ENCODE data around the gene ENAM. TPM values are rescaled to one million over a fixed set of nuclear protein-coding genes. Genes with fewer than 3 reads are reported as not detected.
A peak's percentile ranks its signal among the peaks of the same experiment; 100 is the strongest.

ENAM gene
- polyA plus RNA-seq, 1 of the 3 experiments (the other 2 are of a cell fraction): 0.20 TPM

- peak overlapping the region; percentile 17; the same call in 1 of the 2 replicates for H3K9ac ChIP-seq
- WGBS (ENCODE audit: low lambda C conversion rate): 1% methylated on average over 4 of the region's 4 CpGs
- ChIA-PET POLR2A (no interaction called here), CTCF (interaction anchor here (0.6 to 2.1 kb wide), 41 partner anchors 9 to 1067 kb away, joined by 3 to 12 read pairs (median 4); partner anchors contain the start of genes ENAM, JCHAIN and UTP3)
- no peaks in the 10 kb centered on the region for H3K4me1 ChIP-seq (ENCODE audit: control insufficient read depth in 1 of 2, insufficient read depth in 2 of 2, low read depth in 1 of 2, low read length in 1 of 2)
- H2AFZ ChIP-seq (ENCODE audit: low read depth): peak overlapping the region; percentile 75
- no peaks in the 10 kb centered on the region for H3K79me2 ChIP-seq (ENCODE audit: insufficient read depth)
- H3K9me2 ChIP-seq: no peaks in the 10 kb centered on the region
- DNase-seq: peak; percentile 24
- peak overlapping the region; percentile 25 to 40; a peak in 3 of 4 replicates for H3K4me3 ChIP-seq (ENCODE audit: low read depth in 2 of 2, low read length in 1 of 2)
- no peaks in the 10 kb centered on the region for H4K20me1 ChIP-seq (ENCODE audit: insufficient read depth)
- H3K9me3 ChIP-seq: no peaks in the 10 kb centered on the region
- H3F3A ChIP-seq (replicated peaks; ENCODE audit: insufficient read depth): peaks cover 4% of the 10 kb centered on the region
- H3K27ac ChIP-seq (ENCODE audit: low read depth in 2 of 2, low read length in 1 of 2): no peak overlapping the region
- no peaks in the 10 kb centered on the region for H3K36me3 ChIP-seq (replicated peaks in 1 of 2; ENCODE audit: control insufficient read depth in 1 of 2, insufficient read depth in 2 of 2, low read length in 1 of 2)
- peak; percentile 76 for TF ChIP-seq CTCF (IDR thresholded peaks at IDR 0.05)
- peak; percentile 74 for TF ChIP-seq RAD21 (IDR thresholded peaks at IDR 0.05; ENCODE audit: low read length)
- TF ChIP-seq SMC3 (IDR thresholded peaks at IDR 0.05; ENCODE audit: low read depth, low read length): peak; percentile 39
- no peak for TF ChIP-seq ELF1 (IDR thresholded peaks at IDR 0.05)
- TF ChIP-seq RCOR1 (IDR thresholded peaks at IDR 0.05; ENCODE audit: low read length): no peak
- H3K4me2 ChIP-seq: peak overlapping the region; percentile 68
- no peaks in the 10 kb centered on the region; the same call in 1 of the 2 replicates for H3K27me3 ChIP-seq (ENCODE audit: insufficient read depth)
Measured at GRCh38 chr4:70651864-70652506, 23.4 kb downstream of the ENAM start.

- Histone ChIP-seq H4K20me1 (ENCODE audit: insufficient read depth) (no peaks in the 10 kb centered on the region), H3K27me3 (ENCODE audit: insufficient read depth) (no peaks in the 10 kb centered on the region; the same call in 1 of the 2 replicates), H3K4me2 (no peak overlapping the region), H3K9me3 (no peaks in the 10 kb centered on the region), H2AFZ (ENCODE audit: low read depth) (no peak overlapping the region), H3K9me2 (no peaks in the 10 kb centered on the region), H3K36me3 (replicated peaks in 1 of 2; ENCODE audit: control insufficient read depth in 1 of 2, insufficient read depth in 2 of 2, low read length in 1 of 2) (no peaks in the 10 kb centered on the region), H3K79me2 (ENCODE audit: insufficient read depth) (no peaks in the 10 kb centered on the region), H3F3A (replicated peaks; ENCODE audit: insufficient read depth) (peaks cover 4% of the 10 kb centered on the region), H3K27ac (ENCODE audit: low read depth in 2 of 2, low read length in 1 of 2) (no peak overlapping the region), H3K4me1 (ENCODE audit: control insufficient read depth in 1 of 2, insufficient read depth in 2 of 2, low read depth in 1 of 2, low read length in 1 of 2) (no peaks in the 10 kb centered on the region), H3K4me3 (ENCODE audit: low read depth in 2 of 2, low read length in 1 of 2) (no peak overlapping the region), H3K9ac (no peak overlapping the region)
- 17% methylated on average over 5 of the region's 5 CpGs for WGBS (ENCODE audit: low lambda C conversion rate)
- no peak for DNase-seq
- CTCF ChIA-PET: no interaction called here
- POLR2A ChIA-PET: no interaction called here
- TF ChIP-seq TEAD4 (IDR thresholded peaks at IDR 0.05; ENCODE audit: borderline replicate concordance, insufficient read depth) (no peak), MAX (IDR thresholded peaks at IDR 0.05; ENCODE audit: low read depth) (no peak), NFIC (IDR thresholded peaks at IDR 0.05; ENCODE audit: borderline replicate concordance) (no peak)
Measured at GRCh38 chr4:70654605-70655011, 26.1 kb downstream of the ENAM start.

- ChIA-PET CTCF (interaction anchor here (1.3 kb wide), 1 partner anchor 30 kb away, joined by 3 read pairs; no protein-coding TSS in a partner anchor), POLR2A (no interaction called here)
- H3K79me2 ChIP-seq (ENCODE audit: insufficient read depth): no peaks in the 10 kb centered on the region
- no peak overlapping the region for H3K4me2 ChIP-seq
- no peaks in the 10 kb centered on the region for H4K20me1 ChIP-seq (ENCODE audit: insufficient read depth)
- 34% methylated on average over 5 of the region's 5 CpGs for WGBS (ENCODE audit: low lambda C conversion rate)
- no peak overlapping the region for H3K9ac ChIP-seq
- no peak for DNase-seq
- no peaks in the 10 kb centered on the region for H3K36me3 ChIP-seq (replicated peaks in 1 of 2; ENCODE audit: control insufficient read depth in 1 of 2, insufficient read depth in 2 of 2, low read length in 1 of 2)
- H3K4me1 ChIP-seq (ENCODE audit: control insufficient read depth in 1 of 2, insufficient read depth in 2 of 2, low read depth in 1 of 2, low read length in 1 of 2): no peaks in the 10 kb centered on the region
- H3K9me2 ChIP-seq: no peaks in the 10 kb centered on the region
- H3K4me3 ChIP-seq (ENCODE audit: low read depth in 2 of 2, low read length in 1 of 2): no peak overlapping the region
- TF ChIP-seq USF1 (IDR thresholded peaks at IDR 0.05; ENCODE audit: borderline replicate concordance, low read depth) (no peak), GABPA (IDR thresholded peaks at IDR 0.05; ENCODE audit: low read depth) (no peak), EZH2phosphoT487 (IDR thresholded peaks at IDR 0.05; ENCODE audit: borderline replicate concordance, low read depth) (no peak), RXRA (IDR thresholded peaks at IDR 0.05; ENCODE audit: borderline replicate concordance, low read depth) (no peak), CHD2 (IDR thresholded peaks at IDR 0.05; ENCODE audit: low read length, partially characterized antibody) (no peak), TEAD4 (IDR thresholded peaks at IDR 0.05; ENCODE audit: borderline replicate concordance, insufficient read depth) (no peak), FOXJ3 (CRISPR knock-in tag; IDR thresholded peaks at IDR 0.05) (no peak), NFIC (IDR thresholded peaks at IDR 0.05; ENCODE audit: borderline replicate concordance) (no peak)
- H3F3A ChIP-seq (replicated peaks; ENCODE audit: insufficient read depth): no peaks in the 10 kb centered on the region
- H3K27me3 ChIP-seq (ENCODE audit: insufficient read depth): no peaks in the 10 kb centered on the region; the same call in 1 of the 2 replicates
- no peak overlapping the region for H2AFZ ChIP-seq (ENCODE audit: low read depth)
- no peak overlapping the region for H3K27ac ChIP-seq (ENCODE audit: low read depth in 2 of 2, low read length in 1 of 2)
- H3K9me3 ChIP-seq: no peaks in the 10 kb centered on the region
Measured at GRCh38 chr4:70657326-70657725, 28.8 kb downstream of the ENAM start.
